GM04504 (cell line): ENCODE measurements around the gene HSD11B2.

Experiments used
- DNase-seq: peaks from one replicate; pipeline ENCODE4 v3.0.0-alpha.2; 2012; ENCODE audit warnings: low read depth

Gene HSD11B2

DNA sequence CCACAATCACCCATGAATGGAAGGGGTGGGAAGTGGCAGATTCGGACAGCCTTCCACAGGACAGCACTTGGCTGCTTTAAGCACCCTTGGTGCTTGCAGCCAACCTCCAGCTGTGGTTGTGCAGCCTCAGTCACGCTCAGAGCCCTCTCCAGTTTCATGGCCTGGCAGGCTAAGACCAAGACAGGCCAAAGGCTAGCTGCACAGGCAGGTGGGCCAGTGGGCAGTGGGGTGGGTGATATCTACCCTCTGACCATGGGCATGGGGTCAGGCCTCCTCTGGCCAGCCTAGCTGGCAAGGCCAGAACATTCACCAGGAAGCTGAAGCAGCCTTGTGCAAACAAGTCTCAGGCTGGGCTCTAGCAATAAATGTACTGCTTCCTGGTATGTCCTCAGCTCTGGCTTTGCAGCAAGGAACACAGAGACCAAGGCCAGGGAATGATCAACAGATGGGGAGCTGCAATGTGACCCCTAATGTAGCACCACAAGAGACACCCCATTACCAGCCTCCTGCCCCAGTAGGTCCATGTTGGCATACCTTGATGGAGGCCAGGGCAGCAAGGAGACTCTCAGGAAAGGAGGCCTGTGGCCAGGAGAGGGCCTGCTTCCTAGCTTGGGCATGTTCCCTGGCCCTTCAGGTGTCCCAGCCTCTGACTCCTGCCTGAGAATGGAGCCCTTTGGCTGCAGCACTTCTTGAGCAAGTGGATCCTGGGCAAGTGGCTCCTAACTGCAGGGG is 20.9 kb downstream of the HSD11B2 start:
- DNase-seq: no peak

DNA sequence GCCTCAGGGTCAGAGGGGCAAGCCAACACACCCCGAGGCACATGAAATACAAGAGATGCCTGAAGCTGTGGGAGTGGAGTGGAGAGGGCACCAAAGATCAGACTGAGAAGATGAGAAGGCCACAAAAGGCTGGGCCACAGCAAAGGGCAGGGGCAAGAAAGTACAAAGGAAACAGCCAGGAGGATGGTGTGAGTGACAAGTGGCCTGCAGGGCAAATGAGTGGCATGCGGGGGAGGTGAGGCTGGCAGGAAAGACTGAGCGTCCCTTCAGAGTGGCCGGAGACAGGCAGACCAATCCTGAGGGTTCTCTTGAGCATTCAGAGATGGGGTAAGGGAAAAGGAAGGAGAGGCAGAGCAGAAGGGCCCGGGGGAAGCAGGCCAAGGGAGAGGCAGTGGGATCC is 23.2 kb downstream of the HSD11B2 start:
- DNase-seq: no peak

DNA sequence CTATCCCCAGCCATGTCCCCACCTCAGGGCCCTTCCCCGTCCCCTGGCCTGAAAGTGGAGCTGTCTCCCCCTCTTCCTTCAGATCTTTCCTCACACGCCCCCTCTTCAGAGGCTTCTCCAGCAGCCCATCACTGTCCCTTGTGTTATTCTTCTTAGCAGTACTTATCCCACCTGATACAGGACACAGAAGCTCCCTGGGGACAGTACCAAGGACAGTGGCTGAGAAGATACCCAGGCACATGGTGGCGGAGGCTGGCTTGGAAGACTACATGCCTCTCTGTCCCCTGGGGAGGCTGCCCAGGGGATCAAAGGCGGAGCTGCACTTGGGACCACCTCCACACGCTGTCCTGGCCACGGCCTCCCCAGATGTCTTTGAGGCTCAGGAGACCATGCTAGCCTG is 23.9 kb downstream of the HSD11B2 start:
- DNase-seq: no peak

DNA sequence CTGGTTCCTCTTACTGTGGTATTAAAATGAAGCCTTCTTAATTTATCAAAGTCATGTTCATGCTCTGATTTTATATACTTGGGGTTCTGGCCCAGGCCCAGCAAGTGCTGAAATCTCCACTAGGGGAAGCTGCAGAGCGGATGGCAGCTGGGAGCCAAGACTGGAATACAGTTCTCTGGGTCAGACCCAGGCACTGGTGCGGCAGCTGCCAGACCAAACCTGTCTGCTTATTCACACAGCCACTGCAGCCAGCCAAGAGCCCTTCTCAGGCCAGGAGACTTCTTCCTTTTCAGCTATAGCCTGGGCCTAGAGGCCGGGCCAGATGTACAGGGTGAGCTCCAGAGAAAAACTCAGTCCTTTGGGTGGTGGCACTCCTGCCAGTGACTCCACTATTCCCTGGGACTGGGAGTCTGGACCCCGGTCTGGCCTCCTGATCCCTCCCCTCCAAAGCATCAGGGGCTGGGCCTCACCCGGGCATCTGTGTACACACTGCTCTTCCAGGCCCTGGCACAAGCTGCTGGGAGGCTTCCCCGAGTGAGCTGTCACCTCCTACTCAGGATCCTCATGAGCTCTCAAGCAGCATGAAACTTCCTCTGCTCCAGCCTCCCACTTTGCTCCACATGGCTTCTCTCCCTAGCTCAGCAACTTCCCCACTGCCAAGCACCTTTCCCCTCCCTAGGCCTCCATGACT is 25.6 kb downstream of the HSD11B2 start:
- peak; percentile 21 for DNase-seq

DNA sequence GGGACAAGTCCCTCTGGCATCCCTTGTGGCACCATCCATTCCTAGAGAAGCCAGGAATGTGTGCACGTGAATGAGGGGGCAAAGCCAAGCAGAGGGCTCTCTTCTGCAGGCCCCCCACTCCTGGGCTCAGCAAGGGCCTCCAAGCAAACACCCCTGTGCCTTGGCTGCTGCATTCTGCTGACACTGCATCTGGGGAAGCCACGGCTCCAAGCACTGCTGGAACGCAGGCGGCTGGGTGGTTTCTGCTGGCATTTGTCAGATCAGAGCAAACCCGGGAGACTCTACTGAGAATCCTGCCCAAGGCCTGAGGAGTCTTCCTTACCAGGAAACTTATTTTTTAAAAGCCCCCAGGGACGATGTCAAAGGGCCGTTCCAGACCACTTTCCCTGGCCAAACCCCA is 26.7 kb downstream of the HSD11B2 start:
- DNase-seq: no peak

DNA sequence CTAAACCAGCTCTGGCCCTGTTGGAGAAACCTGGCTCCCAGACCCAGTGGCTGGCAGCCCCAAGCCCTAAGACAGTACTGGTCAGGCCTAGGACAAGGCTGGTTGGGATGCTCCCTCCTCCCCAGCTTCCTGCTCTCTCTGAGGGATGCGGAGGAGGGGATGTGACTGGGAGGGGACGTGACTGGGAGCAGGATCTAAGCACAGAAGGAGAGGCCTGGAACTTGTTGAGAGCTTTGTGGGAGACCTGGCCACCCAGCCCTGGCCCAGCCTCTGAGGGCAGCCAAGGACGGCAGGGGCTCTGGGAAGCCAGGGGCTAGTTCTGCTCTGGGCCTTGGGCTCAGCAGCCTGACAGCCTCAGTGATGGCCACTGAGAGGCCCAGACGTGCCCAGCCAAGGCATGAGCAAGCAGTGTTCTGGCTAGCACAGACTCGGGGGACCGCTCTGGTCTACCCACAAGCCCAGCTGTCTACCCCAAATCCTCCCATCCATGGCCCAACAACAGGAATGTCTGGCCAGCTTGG is 27.3 kb downstream of the HSD11B2 start:
- DNase-seq: no peak

DNA sequence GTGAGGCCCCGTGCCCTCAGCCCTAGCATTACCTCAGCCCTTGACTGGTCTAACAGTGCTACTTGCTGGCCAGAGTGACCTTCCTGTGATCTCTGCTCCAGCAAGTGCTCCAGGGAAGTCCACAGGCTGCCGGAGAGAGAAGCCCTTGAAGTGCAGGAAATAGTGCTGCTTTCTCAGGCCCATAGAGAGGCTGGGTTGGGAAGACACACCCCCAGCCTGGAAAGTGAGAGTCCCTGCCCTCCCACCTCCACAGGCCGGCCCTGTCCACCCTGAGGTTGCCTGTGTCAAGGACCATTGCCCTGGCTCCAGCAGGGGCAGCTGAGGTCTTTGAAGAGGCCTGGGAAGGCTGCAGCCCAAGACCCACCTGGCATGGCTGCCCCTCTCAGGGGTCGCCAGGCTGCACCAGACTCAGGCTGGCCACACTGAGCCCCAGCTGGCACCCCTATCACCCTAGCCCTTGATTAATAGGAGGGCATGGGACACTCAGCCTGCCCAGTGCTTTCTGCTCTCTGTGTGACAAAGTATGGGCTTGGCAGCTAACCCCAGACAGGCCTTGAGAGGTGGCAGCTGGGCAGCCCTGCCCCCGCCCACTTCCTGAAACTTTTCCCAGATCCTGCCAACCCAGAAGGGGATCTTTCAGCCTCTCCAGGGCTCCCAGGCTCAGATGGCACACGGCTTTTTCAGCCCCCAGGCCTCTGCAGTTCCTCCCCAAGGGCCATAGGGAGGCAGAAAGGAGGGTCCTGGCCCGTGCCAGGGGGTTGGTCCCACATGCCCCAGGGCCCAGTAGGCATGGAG is 28.3 kb downstream of the HSD11B2 start:
- no peak for DNase-seq

DNA sequence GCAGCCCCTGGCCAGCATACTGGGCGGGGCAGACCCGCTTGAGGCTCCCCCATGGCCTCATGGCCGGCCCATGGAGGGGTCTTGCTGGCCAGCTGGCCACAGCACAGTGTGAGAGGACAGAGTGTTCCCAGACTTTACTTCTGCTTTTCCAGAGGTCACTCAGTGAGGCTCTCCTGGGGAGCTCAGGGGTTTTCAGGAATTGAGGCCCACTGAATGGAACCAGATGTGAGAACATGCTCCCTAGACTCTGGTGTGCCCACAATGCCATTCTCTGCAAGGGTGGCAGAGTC is 28.9 kb downstream of the HSD11B2 start:
- no peak for DNase-seq

DNA sequence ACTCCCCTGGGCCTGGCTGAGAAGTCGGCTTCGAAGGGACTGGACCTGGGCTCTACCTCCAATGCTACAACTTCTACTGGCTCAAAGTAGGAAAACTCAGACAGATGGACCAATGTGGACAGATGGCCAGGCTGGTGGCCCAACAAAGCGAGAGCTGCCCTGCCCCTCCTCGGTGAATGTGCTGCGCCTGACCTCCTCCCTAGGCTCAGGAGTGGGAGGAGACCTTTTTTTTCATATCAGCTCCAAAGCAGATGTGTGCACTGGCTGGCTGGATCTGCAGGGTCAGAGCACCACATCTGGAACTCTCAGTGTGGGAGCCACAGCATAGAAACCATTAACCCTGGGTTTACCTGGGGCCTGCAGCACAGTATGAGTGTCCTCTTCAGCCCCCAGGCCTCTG is 29.2 kb downstream of the HSD11B2 start:
- no peak for DNase-seq

DNA sequence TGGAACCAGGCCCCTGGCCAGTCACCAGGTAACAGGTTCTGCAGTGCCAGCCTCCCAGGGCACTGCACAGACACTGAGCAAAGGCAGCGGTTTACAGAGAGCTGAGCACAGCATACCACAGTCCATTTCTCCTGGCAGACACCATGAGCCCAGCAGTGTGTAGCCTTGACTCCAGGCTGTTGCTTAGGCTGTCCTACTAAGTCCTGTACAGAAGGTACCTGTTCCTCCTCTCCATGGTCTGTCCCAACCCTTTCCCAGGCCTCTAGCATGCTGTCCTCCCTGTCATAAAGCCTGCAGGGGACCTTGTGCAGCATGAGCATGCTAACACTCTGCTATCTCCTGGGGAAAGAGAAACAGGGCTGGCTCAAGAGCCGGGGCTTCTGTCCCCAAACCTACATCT is 30.0 kb downstream of the HSD11B2 start:
- DNase-seq: no peak

DNA sequence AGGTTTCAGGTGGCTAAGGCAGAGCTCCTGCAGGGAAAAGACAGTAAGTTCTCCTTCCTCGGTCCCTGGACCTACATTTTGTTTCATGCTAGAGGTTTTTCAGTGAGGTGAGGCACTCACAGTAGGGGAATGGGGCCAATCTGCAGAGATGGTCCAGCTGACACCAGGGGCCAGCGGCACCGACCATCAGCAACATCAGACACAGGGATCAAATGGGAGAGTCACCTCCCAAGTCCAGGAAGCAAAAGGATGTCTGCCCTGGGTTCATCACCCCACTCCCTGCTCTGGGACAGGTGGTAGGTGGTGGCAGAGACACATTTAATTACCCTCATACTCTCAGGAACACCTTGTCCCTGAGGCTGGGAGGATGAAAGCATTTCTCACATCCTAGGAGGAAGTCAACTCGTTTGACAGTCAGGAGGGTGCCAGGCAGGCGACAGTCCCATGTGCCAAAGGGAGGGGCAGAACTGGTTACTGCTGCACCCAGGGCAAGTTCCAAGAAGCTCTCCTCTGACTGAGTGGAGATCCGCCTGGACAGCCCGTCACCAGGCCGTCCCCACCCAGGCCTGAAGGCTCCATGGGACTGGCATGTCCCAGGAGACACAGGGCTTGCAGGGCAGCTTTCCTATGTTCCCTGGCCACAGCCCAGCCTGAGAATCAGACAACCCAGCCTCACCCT is 30.8 kb downstream of the HSD11B2 start:
- no peak for DNase-seq

DNA sequence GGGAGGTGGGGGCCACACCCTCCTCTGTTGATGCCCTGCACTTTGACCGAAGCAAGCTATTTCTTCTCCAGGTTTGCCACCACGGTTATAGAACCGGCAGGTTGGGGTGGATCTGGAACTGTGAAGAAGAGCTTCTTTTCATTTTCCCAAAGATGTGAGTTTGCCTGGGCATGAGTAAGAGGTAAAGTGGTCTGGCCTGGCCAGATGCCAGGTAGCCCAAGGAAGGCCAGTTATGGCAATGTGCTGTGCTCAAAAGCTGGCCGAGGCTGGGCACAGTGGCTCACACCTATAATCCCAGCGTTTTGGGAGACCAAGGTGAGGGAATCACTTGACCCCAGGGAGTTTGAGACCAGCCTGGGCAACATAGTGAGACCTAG is 31.3 kb downstream of the HSD11B2 start:
- no peak for DNase-seq

DNA sequence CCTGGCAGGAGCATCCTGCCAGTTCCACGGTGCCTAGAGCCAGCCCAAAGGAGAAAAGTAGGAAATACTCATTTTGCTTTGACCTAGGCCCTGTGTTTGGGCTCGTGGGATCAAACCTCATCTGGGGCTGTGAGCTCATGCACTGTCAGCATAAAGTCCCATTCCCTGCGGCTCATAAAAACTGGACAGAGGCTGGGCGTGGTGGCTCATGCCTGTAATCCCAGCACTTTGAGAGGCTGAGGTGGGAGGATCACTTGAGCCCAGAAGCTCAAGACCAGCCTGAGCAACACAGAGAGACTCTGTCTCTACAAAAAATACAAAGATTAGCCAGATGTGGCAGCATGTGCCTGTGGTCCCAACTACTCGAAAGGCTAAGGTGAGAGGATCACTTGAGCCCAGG is 32.1 kb downstream of the HSD11B2 start:
- no peak for DNase-seq

DNA sequence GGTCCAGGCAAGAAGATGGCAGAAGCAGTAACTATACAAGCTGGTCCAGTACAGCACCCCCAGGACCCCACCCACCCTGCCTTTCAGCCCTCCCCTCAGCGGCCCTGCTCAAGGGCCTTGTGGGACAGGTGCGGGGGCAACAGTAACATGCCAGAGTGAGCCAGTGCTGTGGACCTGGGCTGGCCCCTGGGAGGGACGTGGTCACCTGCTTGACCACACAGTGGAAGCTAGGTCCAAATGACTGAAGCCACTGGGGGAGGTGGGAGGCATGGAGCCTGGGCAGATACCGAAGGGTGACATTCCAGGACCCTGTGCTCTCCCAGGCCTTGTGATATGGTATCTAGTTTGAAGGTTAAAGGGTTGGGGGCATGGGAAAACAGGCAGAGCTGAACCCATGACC is 32.8 kb downstream of the HSD11B2 start:
- no peak for DNase-seq

DNA sequence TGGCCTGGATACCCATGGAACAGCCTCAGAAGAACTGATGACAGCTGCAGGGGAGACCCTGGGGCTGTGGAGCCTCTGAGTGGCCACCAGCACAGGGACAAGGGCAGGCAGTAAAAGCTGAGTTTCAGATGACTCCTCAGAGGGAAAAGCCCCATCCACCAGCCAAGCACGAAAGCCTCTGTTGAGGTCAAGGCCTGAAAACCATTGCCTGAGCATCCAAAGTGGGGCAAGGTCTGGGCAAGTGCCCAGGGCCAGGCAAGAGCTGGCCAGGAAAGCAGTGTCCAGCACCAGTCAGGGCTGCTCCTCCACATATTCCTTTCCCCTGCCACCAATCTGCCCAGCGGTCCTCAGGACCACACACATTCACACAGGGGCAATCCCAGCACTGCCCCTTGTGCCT is 33.6 kb downstream of the HSD11B2 start:
- no peak for DNase-seq

DNA sequence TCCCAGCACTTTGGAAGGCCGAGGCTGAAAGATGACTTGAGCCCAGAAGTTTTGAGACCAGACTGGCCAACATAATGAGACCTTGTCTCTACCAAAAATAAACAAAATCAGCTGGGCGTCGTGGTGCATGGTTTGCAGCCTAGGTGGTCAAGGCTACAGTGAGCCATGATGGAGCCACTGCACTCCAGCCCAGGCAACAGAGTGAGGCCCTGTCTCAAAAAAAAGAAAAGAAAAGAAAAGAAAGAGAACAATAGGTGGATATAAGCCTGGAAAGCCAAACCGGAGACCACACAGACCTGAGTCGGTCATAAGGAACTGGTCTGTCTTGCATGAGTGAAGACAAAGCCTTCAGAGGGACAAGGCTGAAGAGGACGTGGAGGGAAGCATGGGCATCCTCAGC is 35.7 kb downstream of the HSD11B2 start:
- no peak for DNase-seq

DNA sequence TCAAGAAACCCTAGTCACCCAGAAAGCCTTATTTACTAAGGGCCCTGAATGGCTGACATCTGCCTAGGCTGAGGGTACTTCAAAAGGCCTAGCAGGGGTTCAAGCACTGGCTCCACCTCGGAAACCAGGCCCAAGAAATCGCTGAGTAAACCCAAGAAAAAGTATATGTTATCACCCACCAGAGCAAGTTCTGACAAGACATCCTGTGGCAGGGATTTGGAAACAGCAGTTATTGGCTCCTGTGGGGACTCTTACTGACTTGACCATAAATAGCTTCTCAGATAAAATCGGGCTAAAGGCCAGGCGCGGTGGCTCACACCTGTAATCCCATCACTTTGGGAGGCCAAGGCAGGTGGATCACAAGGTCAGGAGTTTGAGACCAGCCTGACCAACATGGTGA is 37.8 kb downstream of the HSD11B2 start:
- DNase-seq: no peak

DNA sequence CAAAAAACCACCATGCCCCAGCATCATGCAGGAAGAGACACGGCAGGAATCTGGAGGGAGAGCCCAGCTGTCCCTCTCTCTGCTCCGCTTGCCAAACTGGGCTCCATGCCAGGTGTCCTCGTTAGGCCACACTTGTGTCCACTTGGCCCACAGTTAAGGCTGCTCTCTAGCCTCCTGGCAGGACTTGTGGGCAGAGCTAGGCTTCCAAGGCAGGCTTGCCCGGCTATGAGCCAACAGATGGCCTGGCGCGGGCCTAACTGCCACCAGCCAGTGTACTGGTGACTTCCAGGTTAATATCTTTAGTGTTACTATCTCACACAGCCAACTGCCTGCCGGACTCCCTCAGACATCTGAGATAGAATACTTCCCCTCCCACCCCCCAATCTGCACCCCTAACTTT is 39.4 kb downstream of the HSD11B2 start:
- peak; percentile 33 for DNase-seq

DNA sequence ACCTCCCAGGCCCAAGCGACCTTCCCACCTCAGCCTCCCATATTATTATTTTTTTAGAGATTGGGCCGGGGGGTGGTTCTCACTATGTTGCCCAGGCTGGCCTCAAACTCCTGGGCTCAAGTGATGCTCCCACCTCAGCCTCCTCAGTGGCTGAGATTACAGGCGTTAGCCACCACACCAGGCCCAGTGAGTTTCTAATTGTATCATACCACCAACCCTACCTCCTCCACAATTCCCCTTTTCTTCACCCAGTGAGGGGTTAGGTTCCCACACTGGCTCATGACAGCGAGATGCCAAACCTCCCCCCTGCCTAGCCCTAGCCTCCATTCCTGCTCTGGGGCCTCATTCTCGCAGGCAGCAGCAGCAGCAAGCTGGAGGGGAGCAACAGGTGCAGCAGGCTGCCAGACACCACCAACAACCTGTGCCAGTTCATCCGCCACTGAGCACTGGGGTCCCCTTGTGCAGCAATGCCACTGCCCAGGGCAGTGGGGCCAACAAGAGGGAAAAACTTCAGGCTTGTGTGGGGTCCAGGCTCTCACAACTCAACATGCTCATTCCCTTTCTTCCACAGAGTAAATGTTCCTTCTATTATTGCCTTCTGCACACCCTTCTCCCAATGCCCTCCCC is 41.0 kb downstream of the HSD11B2 start:
- no peak for DNase-seq

DNA sequence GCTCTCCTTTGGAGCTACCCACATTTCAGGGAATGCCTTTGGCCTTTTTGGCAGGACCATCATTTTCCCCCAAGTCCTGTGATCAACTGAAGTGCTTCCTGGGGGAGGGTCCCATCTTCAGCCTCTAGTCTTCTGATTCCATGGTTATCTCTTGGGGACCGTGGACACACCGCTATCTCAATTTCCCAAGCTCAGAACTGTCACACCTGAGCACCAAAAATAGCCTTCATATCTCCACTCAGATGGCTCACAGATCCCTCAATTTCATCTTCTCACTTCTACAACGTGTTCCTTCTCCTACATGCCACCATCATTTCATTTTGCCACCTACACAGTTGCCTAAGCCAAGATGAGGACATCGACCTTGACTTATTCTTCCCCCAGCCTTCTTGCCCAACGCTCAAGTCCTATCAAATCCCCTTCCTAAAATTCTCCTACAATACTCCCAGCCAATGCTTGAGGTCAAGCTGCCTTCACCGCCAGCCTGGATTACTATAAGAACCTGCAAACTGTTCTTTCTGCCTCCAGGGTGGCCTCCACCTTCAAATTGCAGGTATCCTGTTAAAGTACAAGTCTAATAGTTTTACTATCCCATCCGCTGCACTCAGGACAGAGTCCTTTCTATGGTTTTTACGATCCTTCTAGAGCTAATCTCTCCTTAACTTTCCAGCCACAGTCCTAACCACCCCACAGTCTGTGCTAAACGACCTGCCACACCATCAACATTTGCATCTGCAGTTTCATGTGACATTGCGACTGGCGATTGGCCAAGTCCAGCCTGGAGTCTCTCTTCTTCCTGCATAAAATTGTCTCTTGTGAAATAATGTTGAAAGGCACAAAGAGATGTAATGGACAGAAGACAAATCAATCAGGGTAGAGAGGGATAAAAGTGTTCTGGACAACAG is 43.9 kb downstream of the HSD11B2 start:
- no peak for DNase-seq

DNA sequence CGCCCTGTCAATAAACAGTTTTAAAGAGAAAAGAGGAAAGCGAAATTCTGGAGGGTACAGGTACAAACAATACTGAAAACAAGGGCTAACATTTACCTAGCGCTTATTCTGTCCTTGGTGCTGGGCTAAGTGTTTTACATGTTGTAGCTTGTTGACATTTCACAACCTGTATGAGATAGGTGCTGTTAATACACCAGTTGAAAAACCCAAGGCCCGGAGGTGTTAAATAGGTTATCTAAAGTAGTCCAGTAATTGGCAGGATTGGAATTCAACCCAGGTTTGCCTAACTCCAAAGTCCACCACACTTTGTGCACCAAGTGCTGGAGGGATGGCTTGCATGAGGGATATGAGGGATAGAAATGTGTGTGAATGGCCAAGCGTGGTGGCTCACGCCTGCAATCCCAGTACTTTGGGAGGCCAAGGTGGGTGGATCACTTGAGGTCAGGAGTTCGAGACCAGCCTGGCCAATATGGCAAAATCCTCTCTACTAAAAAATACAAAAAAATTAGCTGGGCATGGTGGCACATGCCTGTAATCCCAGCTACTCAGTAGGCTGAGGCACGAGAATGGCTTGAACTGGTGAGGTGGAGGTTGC is 47.1 kb downstream of the HSD11B2 start:
- no peak for DNase-seq
